ENCODE results near the gene DHRSX. TPM values are rescaled to one million over a fixed set of nuclear protein-coding genes. Genes with fewer than 3 reads are reported as not detected.

Gene DHRSX
- total and polyA plus RNA-seq, 2 donors (not counting 3 experiments of a cell fraction or from before 2014, with no cell fraction given): 27.1 to 37.7 TPM

GRCh38 chrX:2425286-2426071 lies 75.3 kb downstream of the DHRSX start:
- no peak overlapping the region for H3K9ac ChIP-seq (replicated peaks; ENCODE audit: extremely low read depth, insufficient read depth, low read length)
- intact Hi-C loops (cut with micrococcal nuclease): no loop called here
- H3K36me3 ChIP-seq (ENCODE audit: control insufficient read depth in 2 of 2, extremely low read depth in 1 of 2, insufficient read depth in 2 of 2, low read length in 2 of 2): peaks cover 0 to 2% of the 10 kb centered on the region in 2 experiments
- no peaks in the 10 kb centered on the region for H3K9me1 ChIP-seq (replicated peaks; ENCODE audit: control insufficient read depth, extremely low read depth, insufficient read depth, low read length)
- no peak overlapping the region for H3K27ac ChIP-seq (ENCODE audit: insufficient read depth, low read depth, low read length)
- H3K4me1 ChIP-seq (ENCODE audit: control insufficient read depth, extremely low read depth, insufficient read depth, low read length): no peaks in the 10 kb centered on the region
- H3K27me3 ChIP-seq (ENCODE audit: control insufficient read depth in 2 of 2, insufficient read depth in 2 of 2, low read length in 2 of 2): no peaks in the 10 kb centered on the region
- dilution Hi-C loops (cut with MboI; ENCODE audit: extremely low pct_ligation_motif_present, low sequenced_read_pairs): no loop called here
- no peak for FAIRE-seq
- ChIA-PET POLR2A (no interaction called here), CTCF (no interaction called here)
- TF ChIP-seq POLR2A (IDR thresholded peaks at IDR 0.05; ENCODE audit: low read depth, low read length) (no peak), CTCF (IDR thresholded peaks at IDR 0.05; ENCODE audit: extremely low read depth in 1 of 2, insufficient read depth in 1 of 2, low read depth in 1 of 2, low read length in 2 of 2) (no peak), JUN (IDR thresholded peaks at IDR 0.05; ENCODE audit: borderline replicate concordance, insufficient read depth, insufficient read length, low read depth) (no peak), MAX (IDR thresholded peaks at IDR 0.05; ENCODE audit: insufficient read depth, insufficient read length) (no peak), GATA2 (IDR thresholded peaks at IDR 0.05; ENCODE audit: insufficient read depth, insufficient read length, low read depth, low read length) (no peak), POLR2AphosphoS5 (IDR thresholded peaks at IDR 0.05; ENCODE audit: insufficient read depth, low read depth, low read length) (no peak), MYC (IDR thresholded peaks at IDR 0.05; ENCODE audit: low read depth, low read length) (no peak), FOS (IDR thresholded peaks at IDR 0.05; ENCODE audit: borderline replicate concordance, insufficient read depth, low read length) (no peak), EZH2 (IDR thresholded peaks at IDR 0.05; ENCODE audit: borderline replicate concordance, low read depth, low read length, severe bottlenecking) (no peak)
- no peak for DNase-seq (ENCODE audit: low read depth, low spot score)
- no peak overlapping the region for H2AFZ ChIP-seq (ENCODE audit: low read depth, low read length)
- no peaks in the 10 kb centered on the region for H3K9me3 ChIP-seq (replicated peaks; ENCODE audit: control insufficient read depth, insufficient read depth, low read length)
- no peak overlapping the region for H3K4me2 ChIP-seq (ENCODE audit: insufficient read depth, low read length)
- H3K79me2 ChIP-seq (ENCODE audit: control insufficient read depth, insufficient read depth, low read length): no peaks in the 10 kb centered on the region
- H3K4me3 ChIP-seq (replicated peaks in 1 of 3; ENCODE audit: insufficient read depth in 1 of 3, low read depth in 1 of 3, low read length in 3 of 3): no peak overlapping the region
- no peaks in the 10 kb centered on the region for H4K20me1 ChIP-seq (replicated peaks; ENCODE audit: control insufficient read depth, extremely low read depth, insufficient read depth, low read length)
- no TSS peak for BruUV-seq (replicated peaks)

Data from endothelial cell of umbilical vein (primary cell).